SJSA1 (cell line): ENCODE results near the gene GARS1. TPM values are rescaled to one million over a fixed set of nuclear protein-coding genes. Genes with fewer than 3 reads are reported as not detected.
A peak's percentile ranks its signal among the peaks of the same experiment; 100 is the strongest.

Experiments used
- DNase-seq, 2 experiments: peaks; one replicate each; pipeline ENCODE4 v3.0.0-alpha.2; 2015 to 2020; ENCODE audit warnings: low spot score in 2 of 2, low read depth in 1 of 2
- H3K27ac ChIP-seq: fragments of 250-450 bp; sonication (Bioruptor Pico); 2 replicates; pipeline ENCODE4 v1.5.1; 2020; ENCODE audit warnings: mild to moderate bottlenecking, moderate library complexity
- H3K27me3 ChIP-seq: fragments of 250-450 bp; sonication (Bioruptor Pico); replicated peaks from 2 replicates; pipeline ENCODE4 v1.5.1; 2020; ENCODE audit warnings: mild to moderate bottlenecking, moderate library complexity
- H3K36me3 ChIP-seq: fragments of 250-450 bp; sonication (Bioruptor Pico); 2 replicates; pipeline ENCODE4 v1.5.1; 2020; ENCODE audit warnings: mild to moderate bottlenecking
- H3K4me1 ChIP-seq: fragments of 250-450 bp; sonication (Bioruptor Pico); replicated peaks from 2 replicates; pipeline ENCODE4 v1.6.1; 2021; ENCODE audit warnings: mild to moderate bottlenecking
- H3K4me3 ChIP-seq: fragments of 250-450 bp; sonication (Bioruptor Pico); 2 replicates; pipeline ENCODE4 v1.5.1; 2020; ENCODE audit warnings: mild to moderate bottlenecking
- H3K9me3 ChIP-seq: fragments of 250-450 bp; sonication (Bioruptor Pico); replicated peaks from 2 replicates; pipeline ENCODE4 v1.5.1; 2020; ENCODE audit warnings: mild to moderate bottlenecking
- total RNA-seq: library from RNA; depleted of rRNA; stranded (reverse); fragments of >200 nt; shearing (Covaris generic); gene quantifications from 2 replicates; pipeline ENCODE4 v1.2.3, GENCODE V29; 2014; rRNA removed

Gene GARS1
- total RNA-seq: 98.9 and 213 TPM in 2 replicates

GRCh38 chr7:30594540-30595435 lies at the start of gene GARS1:
Gene GARS1 (plus strand): TSS chr7:30594878. CDS start chr7:30594922, 44 bp downstream.
- Histone ChIP-seq H3K4me1 (peaks cover 5% of the 10 kb centered on the region), H3K27me3 (no peaks in the 10 kb centered on the region), H3K36me3 (peaks cover 11% of the 10 kb centered on the region), H3K27ac (peak within 1 kb of the TSS; percentile 87), H3K4me3 (peak within 1 kb of the TSS; percentile 86), H3K9me3 (no peaks in the 10 kb centered on the region)
- DNase-seq: peak; percentile 87 to 90

GRCh38 chr7:30545791-30546555 lies 48.7 kb upstream of the GARS1 start:
- Histone ChIP-seq H3K4me1 (peaks cover 5% of the 10 kb centered on the region; the same call in 1 of the 2 replicates), H3K9me3 (no peaks in the 10 kb centered on the region), H3K36me3 (no peaks in the 10 kb centered on the region), H3K27me3 (no peaks in the 10 kb centered on the region), H3K4me3 (no peak overlapping the region), H3K27ac (no peak overlapping the region)
- DNase-seq: no peak

GRCh38 chr7:30546596-30546995 lies 48.1 kb upstream of the GARS1 start:
- no peak for DNase-seq
- no peaks in the 10 kb centered on the region for H3K27me3 ChIP-seq
- no peak overlapping the region for H3K27ac ChIP-seq
- peaks cover 5% of the 10 kb centered on the region; the same call in 1 of the 2 replicates for H3K4me1 ChIP-seq
- H3K9me3 ChIP-seq: no peaks in the 10 kb centered on the region
- H3K36me3 ChIP-seq: no peaks in the 10 kb centered on the region
- no peak overlapping the region for H3K4me3 ChIP-seq

- no peaks in the 10 kb centered on the region for H3K36me3 ChIP-seq
- no peaks in the 10 kb centered on the region for H3K27me3 ChIP-seq
- H3K4me1 ChIP-seq: peaks cover 5% of the 10 kb centered on the region; the same call in 1 of the 2 replicates
- peak; percentile 48 to 63 for DNase-seq
- no peak overlapping the region for H3K4me3 ChIP-seq
- H3K27ac ChIP-seq: no peak overlapping the region
- H3K9me3 ChIP-seq: no peaks in the 10 kb centered on the region
Observed at GRCh38 chr7:30548845-30549244, 45.8 kb upstream of the GARS1 start.

- Histone ChIP-seq H3K9me3 (no peaks in the 10 kb centered on the region), H3K27ac (no peak overlapping the region), H3K4me1 (peaks cover 5% of the 10 kb centered on the region; the same call in 1 of the 2 replicates), H3K36me3 (no peaks in the 10 kb centered on the region), H3K4me3 (no peak overlapping the region), H3K27me3 (no peaks in the 10 kb centered on the region)
- DNase-seq: no peak
Observed at GRCh38 chr7:30549931-30550493, 44.7 kb upstream of the GARS1 start.

- no peak for DNase-seq
- H3K4me3 ChIP-seq: no peak overlapping the region
- no peaks in the 10 kb centered on the region for H3K27me3 ChIP-seq
- H3K36me3 ChIP-seq: no peaks in the 10 kb centered on the region
- H3K4me1 ChIP-seq: peaks cover 5% of the 10 kb centered on the region; the same call in 1 of the 2 replicates
- H3K27ac ChIP-seq: no peak overlapping the region
- no peaks in the 10 kb centered on the region for H3K9me3 ChIP-seq
Observed at GRCh38 chr7:30552330-30552729, 42.3 kb upstream of the GARS1 start.

GRCh38 chr7:30553141-30553540 lies 41.5 kb upstream of the GARS1 start:
- Histone ChIP-seq H3K4me3 (no peak overlapping the region), H3K4me1 (peaks cover 5% of the 10 kb centered on the region; the same call in 1 of the 2 replicates), H3K36me3 (no peaks in the 10 kb centered on the region), H3K9me3 (no peaks in the 10 kb centered on the region), H3K27ac (no peak overlapping the region), H3K27me3 (no peaks in the 10 kb centered on the region)
- DNase-seq: no peak

- no peaks in the 10 kb centered on the region for H3K36me3 ChIP-seq
- no peak overlapping the region for H3K27ac ChIP-seq
- no peak for DNase-seq
- no peaks in the 10 kb centered on the region for H3K27me3 ChIP-seq
- H3K4me1 ChIP-seq: peaks cover 5% of the 10 kb centered on the region; the same call in 1 of the 2 replicates
- no peaks in the 10 kb centered on the region for H3K9me3 ChIP-seq
- H3K4me3 ChIP-seq: no peak overlapping the region
Observed at GRCh38 chr7:30553546-30553945, 41.1 kb upstream of the GARS1 start.

GRCh38 chr7:30555525-30555924 lies 39.2 kb upstream of the GARS1 start:
- no peak overlapping the region for H3K4me3 ChIP-seq
- H3K36me3 ChIP-seq: no peaks in the 10 kb centered on the region
- no peak overlapping the region for H3K27ac ChIP-seq
- DNase-seq: no peak
- no peaks in the 10 kb centered on the region for H3K27me3 ChIP-seq
- H3K4me1 ChIP-seq: no peaks in the 10 kb centered on the region
- no peaks in the 10 kb centered on the region for H3K9me3 ChIP-seq

- Histone ChIP-seq H3K9me3 (no peaks in the 10 kb centered on the region), H3K27me3 (no peaks in the 10 kb centered on the region), H3K36me3 (no peaks in the 10 kb centered on the region), H3K4me3 (no peak overlapping the region), H3K27ac (no peak overlapping the region), H3K4me1 (no peaks in the 10 kb centered on the region)
- no peak for DNase-seq
Observed at GRCh38 chr7:30556840-30557239, 37.8 kb upstream of the GARS1 start.

- no peak overlapping the region for H3K4me3 ChIP-seq
- no peaks in the 10 kb centered on the region for H3K36me3 ChIP-seq
- H3K27me3 ChIP-seq: no peaks in the 10 kb centered on the region
Observed at GRCh38 chr7:30557245-30557644, 37.4 kb upstream of the GARS1 start.

GRCh38 chr7:30559611-30560010 lies 35.1 kb upstream of the GARS1 start:
- H3K4me1 ChIP-seq: peaks cover 8% of the 10 kb centered on the region; the same call in 1 of the 2 replicates
- no peaks in the 10 kb centered on the region for H3K9me3 ChIP-seq
- H3K4me3 ChIP-seq: no peak overlapping the region
- no peaks in the 10 kb centered on the region for H3K27me3 ChIP-seq
- no peak overlapping the region for H3K27ac ChIP-seq
- DNase-seq: no peak
- 0 out of 2 replicates have a peak, but pooled peaks cover 4% of the 10 kb centered on the region for H3K36me3 ChIP-seq

More at GRCh38 chr7:30557245-30557644, 37.4 kb upstream of the GARS1 start:
- DNase-seq: no peak
- Histone ChIP-seq H3K27ac (no peak overlapping the region), H3K9me3 (no peaks in the 10 kb centered on the region), H3K4me1 (no peaks in the 10 kb centered on the region)

GRCh38 chr7:30561389-30561788 lies 33.3 kb upstream of the GARS1 start:
- Histone ChIP-seq H3K4me1 (peaks cover 8% of the 10 kb centered on the region; the same call in 1 of the 2 replicates), H3K36me3 (0 out of 2 replicates have a peak, but pooled peaks cover 4% of the 10 kb centered on the region), H3K4me3 (no peak overlapping the region), H3K27me3 (no peaks in the 10 kb centered on the region), H3K27ac (no peak overlapping the region), H3K9me3 (no peaks in the 10 kb centered on the region)
- no peak for DNase-seq
